GM21619 (cell line): ENCODE data around the gene MRTFB.

Experiments used
- ATAC-seq: cut with Tn5 transposase; IDR thresholded peaks from one replicate; pipeline ENCODE4 v1.9.1; 2021; ENCODE audit not compliant: unreplicated experiment

The MRTFB gene

DNA sequence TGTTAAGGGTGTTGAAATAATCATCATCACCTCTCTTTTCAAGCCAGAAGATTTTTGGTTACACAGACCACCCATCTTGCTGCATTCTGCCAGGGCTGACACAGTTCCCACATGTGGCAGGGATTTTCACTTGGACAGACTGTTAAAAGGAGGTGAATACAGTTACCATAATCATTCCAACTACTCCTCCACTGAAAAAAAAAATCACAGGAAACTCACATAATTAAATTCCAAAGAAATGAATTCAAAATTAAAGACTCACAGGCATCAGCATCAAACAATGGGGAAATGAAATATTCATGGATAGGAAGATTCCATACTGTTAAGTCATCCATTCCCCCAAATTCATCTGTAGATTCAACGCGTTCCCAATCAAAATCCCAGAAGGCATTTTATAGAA lies 209.4 kb downstream of the MRTFB start:
- no peak for ATAC-seq

DNA sequence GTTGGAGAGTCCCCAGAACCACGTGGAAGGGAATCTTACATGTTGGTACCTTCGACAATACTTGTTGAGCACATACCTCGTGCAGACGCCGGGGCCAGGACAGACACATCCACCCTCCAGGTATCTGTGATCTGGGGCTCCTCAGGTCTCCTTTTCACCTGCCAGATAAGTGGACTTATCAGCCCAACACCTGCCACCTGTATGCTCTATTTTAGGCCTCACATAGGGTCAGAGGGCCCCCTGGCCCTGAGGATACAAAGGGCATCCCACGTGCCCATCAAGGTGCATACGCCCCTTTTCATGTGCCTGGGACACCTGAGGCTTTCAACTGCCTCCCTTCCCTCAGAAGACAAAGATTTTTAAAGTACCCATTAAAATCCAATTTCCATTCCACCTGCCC lies 212.7 kb downstream of the MRTFB start:
- ATAC-seq = no peak

DNA sequence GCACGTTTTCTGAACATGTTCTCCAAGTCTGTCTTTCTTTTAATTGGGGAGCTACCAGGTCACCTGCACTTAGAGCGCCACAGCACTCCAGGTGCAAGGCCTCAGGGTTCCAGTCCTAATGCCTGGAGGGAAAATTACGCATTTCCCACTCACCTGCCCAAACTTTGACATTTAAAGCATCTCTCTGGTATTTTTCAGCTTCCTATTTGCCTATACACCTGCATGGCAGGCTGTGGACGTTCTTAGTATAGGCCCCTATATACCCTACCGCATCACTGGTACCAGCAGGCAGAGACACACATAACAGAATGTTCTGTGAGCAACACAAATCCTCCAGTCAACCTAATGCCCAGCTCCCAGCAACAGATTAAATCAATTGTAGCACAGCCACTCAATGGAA lies 213.3 kb downstream of the MRTFB start:
- ATAC-seq = no peak

DNA sequence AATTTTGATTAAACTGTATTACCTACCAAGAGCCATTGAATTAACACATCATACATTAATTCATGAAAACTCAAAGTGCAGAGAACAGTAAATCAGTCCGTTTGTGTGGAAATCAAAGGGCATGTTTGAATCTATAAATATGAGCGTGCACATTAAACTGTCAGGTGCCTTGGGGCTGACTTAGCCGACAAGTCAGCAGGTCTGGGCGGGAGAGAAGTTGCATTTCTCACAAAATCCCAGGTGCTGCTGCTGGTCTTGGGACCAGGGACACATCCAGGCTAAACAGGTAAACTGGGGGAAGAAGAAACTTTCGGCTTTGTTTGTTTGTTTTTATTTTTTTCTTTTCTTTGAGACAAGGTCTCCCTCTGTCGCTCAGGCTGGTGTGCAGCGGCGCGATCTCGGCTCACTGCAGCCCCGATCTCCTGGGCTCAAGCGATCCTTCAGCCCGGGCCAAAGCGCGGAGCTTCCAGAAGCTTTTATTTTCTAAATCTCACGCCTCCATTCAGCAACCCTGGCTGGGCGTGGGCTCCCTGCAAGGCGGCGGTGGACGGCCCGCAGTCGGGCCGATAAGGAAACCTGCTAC lies 213.9 kb downstream of the MRTFB start:
- ATAC-seq = peak; percentile 43

DNA sequence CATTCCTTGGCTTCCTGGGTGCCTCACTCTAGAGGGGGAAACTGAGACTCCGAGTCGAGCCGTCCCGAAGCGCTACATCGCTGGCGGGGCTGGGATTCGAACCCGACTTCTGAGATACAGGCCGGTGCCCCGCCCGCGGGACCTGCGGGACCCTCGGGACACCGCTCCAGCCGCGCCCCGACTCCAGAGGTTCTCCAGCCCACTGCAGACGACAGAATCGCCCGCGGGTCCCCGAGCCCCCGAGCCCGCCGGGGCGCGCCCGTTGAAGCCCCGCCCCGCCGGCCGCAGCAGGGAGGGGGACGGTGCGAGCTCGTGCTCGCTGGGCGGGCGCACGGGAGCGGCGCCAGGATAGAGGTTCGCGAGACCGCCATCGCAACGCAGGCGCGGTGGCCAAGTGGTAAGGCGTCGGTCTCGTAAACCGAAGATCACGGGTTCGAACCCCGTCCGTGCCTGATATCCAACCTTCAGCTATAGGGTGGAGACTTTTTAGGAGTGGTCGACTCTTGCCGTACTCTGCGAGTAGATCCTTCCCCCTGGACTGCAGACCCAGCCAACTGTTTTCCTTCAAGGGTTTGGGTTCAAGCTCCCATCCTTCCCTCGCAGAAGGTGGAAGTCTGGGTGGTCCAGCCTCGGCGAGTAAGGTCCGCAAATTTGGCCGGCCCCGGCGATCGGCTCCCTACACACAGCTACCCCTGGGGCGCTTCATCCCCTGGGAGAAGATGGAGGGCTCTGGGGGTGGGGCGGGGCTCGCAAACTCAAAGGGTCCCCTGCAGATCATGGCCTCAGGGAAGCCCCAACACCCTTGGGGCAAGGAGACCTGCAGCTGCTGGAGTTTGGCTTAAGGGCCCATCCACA lies 214.6 kb downstream of the MRTFB start:
- ATAC-seq = peak; percentile 63

DNA sequence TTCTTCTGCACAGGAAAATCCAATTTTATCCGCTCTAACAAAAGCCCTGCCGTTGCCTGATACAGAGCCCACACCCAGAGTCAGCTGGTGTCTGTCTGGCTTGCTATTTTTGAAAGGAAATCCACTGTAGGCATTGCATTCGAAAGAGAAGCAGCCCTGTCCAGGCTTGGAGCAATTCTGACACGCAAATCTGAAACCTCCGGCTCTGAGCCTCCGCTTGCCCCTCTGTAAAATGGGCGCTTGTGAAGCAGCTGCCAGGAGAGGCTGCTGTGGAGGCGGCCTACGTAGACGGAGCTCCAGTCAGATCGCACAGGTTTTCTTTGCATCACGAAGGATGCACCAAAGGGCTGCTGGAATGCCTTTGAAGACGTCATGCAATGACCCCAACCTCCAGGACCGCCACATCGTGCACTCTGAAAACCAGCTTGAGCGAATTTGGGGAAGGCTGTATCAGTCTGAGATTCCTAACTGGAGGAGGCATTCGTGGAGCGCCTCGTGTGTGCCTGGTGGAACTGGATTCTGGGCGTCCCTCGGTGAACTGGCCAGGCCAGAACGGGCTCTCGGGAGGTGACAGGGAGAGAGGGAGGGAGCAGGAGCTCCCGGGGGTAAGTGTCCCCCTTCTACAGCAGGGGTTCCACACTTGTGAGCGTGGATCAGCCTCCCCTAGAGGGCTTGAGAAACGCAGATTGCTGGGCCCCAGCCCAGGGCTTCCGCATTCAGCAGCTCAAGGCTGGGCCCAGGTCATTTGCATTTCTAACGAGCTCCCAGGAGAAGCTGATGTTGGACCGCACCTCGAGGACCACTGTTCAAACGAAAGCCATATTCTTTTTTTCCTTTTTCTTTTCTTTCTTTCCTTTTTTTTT lies 215.5 kb downstream of the MRTFB start:
- ATAC-seq = peak; percentile 20

DNA sequence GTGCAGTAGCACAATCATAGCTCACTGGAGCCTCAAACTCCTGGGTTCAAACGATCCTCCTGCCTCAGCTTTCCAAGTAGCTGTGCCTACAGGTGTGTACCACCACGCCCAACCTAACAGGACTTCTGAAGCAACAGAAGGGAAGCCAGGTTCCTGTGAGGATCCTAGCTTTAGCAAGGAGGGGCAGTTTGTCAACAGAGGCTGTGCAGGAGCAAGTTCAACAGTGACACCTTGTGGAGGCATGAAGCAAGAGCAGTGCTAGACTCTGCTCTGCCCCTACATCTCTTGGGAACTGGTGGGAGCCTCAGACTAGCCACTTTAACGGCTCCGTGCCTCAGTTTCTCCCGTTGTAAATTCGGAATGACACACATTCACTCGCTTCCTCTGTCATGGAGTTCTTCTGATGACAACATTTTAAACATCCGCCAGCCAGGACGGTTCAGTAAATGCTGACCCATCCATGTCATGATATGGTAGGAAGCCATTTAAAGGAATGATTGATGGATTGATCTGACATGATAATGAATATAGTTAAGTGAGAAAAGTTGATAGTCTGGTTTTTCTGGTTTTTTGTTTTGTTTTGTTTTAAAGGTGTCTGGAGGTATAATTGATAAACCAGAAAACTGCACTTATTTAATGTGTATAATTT lies 218.7 kb downstream of the MRTFB start:
- ATAC-seq = no peak

DNA sequence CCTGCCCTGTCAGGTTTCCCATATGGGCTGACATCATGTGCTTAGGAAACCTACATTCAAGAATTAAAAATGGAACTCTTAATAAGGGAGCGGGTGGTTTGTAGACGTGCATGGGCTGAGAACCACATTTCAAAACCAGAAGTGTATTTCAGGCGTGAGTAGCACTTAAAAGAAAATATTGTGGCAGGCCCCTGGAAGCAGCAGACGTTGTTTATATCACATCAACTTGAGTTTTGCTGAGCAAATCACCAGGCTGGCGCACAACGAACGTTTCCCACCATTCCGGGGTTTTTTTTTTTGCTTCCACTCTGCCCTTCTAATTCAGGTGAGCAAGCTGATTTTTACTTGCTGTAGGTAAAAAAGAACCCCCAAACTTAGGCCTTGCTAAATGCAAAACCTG lies 220.2 kb downstream of the MRTFB start:
- ATAC-seq = no peak

DNA sequence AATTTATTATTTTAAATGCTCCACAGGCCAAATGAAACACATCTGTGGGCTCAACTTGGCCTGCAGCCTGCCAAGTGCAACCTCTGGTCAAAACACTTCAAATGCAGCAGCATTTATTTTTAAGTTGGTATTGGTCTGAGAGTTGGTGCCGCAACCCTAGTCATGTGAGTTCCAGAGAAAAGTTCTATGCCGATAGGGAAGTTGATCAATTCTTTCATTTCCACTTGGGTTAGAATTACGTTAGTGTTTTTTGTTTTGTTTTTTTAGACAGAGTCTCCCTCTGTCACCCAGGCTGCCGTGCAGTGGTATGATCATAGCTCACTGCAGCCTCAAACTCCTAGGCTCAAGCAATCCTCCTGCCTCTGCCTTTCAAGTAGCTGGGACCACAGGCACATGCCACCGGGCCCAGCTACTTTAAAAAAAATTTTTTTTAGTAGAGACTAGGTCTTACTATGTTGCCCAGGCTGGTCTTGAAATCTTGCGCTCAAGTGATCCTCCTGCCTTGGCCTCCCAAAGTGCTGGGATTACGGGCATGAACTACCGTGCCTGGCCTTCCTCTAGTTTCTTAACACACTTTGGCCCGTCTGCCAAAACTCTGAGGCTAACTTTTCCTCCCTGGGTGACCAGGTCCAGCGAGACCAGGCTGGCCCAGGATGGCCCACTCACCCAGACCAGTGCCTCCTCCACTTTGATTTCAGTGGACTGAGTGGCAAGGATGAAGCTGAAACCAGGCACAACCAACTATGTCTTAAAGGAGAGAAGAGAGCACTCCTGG lies 221.1 kb downstream of the MRTFB start:
- no peak for ATAC-seq

DNA sequence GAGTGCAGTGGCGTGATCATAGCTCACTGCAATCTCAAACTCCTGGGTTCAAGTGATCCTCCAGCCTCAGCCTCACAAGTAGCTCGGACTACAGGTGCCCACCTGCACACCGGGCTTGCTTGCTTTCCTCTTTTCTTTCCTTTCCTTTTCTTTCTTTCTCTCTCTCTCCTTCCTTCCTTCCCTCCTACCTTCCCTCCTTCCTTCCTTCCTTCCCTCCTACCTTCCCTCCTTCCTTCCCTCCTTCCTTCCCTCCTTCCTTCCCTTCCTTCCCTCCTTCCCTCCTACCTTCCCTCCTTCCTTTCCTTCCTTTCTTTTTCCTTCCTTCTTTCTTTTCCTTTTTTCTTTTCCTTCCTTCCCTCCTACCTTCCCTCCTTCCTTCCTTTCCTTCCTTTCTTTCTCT lies 225.5 kb downstream of the MRTFB start:
- no peak for ATAC-seq

DNA sequence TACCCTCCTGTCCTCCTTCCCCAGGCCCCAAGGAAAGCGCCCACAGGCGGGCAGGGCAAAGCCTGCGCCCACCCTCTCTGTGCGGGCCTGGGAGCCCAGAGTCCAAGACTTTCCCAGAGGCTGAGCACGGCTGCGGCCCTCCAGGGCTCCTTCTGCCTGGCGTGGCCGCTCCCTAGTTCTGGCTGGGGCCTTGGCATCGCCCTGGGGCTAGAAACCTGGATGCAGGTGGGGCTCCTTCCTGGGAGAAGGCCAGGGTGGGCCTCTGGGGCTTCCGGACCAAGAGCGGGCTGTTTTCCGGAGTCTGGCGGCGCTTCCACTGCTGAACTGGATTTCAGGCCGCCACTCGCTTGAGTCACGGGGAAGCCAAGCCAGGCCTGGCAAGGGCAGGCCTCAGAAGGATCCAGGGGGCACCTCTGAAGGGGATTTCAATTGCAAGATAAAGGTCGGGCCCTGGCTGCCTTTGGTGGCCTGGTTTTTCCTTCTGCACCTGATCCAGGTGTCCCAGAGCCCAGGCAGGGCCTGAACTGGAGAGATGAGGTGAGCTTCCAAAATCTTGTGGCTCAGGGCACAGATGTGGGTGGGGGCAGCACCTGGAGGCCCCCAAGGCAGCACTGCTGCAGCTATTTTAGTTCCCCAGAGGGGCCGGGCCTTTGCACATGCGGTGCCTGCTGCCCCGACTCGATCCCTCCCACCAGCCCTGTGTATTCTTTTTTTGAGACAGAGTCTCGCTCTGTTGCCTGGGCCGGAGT lies 227.4 kb downstream of the MRTFB start:
- ATAC-seq = no peak

DNA sequence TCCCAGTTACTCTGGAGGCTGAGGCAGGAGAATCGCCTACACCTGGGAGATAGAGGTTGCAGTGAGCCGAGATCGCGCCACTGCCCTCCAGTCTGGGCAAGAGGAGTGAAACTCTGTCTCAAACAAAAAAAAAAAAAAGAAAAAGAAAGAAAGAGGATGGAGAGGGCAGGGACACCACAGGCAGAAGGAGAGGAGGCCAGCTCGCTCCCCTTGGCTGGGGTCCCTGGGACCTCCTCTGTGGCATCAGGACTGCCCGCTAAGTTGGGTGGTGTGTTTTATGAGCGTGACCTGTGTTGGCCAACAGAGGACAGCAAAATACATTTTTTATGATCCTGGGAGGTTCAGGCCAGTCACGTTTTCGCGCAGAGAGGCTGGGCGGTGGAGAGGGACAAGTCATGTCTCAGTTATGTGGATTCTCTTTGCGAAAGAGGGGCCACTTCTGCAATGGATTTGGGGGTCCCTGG lies 229.6 kb downstream of the MRTFB start:
- peak; percentile 42 for ATAC-seq

DNA sequence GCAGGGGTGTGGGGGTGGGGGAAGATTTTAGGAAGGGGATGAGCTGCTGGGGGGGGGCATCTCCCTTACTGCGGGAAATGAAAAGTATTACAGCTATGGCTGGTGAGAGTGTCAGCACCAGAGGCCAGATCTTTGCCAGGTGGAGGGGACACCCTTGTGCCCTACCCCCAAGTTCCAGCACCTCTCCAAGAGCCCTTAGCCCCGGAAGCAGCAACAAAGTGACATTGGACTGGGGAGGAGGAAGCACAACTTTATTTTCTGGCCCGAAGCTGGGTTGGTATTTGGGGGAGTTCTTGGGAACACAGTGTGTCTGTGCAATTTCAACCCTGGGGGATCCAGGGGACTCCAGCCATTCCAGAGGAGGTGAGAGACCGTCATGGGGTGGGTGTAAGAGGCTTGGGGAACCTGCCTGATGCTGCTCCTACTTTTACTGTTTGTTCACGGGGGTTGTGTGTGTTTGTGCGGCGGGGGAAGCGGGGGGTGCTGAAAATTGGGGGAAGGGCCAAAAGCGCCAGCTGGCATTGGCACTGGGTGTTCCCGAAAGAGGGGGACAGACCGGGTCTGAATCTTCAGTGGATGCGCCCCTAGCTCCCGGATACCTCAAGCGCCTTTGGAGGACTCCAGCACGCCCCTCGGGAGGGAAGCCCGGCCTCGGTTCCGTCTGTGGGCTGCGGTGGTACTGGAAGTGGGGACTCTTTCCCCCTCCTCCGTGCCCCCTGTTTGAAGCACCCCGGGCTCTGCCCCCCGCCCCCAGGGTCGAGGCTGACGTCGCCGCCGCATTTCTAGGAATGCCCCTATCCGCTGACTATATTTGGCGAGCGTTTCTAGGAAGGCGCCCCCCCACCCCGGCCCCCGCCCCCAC lies 230.3 kb downstream of the MRTFB start:
- ATAC-seq = peak; percentile 3

DNA sequence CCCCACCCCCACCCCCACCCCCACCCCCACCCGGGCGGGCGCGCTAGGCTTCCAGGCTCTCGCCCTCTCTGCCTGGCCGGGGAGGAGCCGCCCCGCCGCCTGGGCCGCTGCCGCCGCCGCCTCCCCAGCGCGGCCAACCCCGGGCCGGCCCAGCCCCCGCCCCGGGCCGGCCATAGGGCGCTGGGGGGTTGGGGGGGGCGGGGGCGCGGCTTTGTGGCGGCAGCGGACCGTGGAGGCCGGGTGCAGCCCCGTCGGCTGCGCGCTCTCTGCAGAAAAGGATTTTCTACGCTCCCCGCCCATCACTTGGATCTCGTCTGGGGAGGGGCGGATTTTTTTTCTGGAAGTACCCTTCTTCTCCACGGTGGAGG lies 230.9 kb downstream of the MRTFB start:
- ATAC-seq = peak; percentile 50

DNA sequence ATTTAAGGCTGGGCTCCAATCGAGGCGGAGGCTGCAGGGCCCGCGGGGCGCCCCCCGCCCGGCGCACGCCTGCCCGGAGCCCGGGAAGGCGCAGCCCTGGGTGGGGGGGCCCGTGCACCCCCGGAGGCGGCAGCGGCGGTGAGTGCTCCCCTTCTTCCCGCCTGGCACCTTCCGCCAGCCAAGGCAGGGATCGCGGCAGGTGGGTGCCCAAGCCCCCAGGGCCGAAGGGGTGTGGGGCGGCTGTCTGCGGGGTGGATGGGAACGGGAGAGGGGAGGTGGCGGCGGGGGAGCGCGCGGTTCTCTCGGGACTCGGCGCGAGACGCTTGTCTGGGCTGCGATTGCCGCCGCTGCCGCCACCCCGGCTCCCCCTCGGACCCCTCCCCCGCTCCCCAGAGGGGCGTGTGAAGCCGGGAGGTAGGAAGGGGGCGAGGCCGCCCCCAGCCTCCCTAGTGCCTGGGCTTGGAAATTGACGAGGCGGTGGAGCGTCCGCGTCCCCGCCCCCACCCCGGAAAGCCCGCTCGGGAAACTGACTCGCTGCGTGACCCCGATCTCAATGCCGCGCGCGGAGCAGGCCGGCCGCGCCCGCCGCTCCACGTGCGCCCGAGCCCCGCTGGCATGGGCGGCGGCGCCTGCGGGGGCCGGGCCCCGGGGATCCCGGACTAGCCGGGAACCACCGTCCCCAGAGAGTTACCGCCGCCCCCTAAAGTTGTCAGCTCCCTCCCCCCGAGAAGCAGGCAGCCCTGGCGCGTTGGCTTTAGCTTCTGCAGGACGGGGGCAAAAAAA lies 231.5 kb downstream of the MRTFB start:
- ATAC-seq = peak; percentile 21

DNA sequence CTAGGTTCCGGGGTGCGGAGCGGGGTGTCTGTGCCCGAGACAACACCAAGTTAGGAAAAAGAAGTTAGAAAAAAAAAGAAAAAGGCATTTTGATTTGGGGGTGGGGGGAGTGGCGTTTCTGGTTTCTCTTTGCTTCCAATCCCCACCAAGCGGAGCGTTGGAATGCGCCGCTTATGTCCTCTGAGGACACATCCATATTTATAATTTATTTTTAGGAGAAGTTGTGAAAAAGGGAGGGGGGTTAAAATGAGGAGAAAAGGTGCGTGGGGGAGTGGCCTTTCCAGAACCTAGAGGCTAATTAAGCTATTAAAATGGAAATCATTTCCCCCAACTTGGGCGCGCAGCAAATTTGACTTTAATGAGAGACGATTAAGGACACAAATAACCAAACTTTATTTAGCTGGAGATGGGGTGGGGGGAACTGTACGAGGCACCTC lies 232.1 kb downstream of the MRTFB start:
- no peak for ATAC-seq

DNA sequence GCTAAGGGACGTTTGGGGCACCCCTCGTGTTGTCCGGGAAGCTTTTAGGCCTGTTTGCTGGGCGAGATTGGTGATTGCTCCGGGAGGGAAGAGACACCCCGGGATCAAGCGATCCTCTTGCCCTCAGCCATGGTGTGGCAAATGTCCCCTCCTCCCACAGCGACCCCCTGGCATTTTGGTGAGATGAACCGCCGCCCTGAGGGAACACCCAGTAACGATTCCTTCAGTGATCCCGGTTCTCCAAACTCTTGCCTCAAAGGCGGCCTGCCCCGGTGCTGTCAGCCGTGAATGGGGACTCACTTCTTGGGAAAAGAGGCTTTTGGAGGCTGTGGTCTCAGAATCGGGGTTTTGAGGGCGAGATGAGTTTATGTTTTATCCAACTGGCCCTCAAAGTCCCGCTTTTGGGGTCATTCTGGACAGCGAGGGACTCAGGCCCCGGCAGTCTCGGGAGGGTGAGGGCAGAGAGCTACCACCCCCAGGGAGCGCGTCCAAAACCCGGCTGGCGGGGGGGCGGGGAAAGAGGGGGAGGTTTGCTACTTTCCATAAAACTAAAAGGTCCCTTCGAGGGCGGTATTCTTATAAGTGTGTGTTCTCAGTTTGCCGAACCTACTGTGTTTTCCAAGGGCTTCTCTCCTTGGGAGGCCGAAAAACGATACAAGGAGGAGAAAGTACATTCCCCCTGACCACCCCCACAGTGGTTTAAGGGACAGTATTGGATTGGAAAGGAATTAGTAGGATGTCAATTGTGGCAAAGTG lies 232.7 kb downstream of the MRTFB start:
- no peak for ATAC-seq
